Measurements from ENCODE around the gene PLK1. TPM values are rescaled to one million over a fixed set of nuclear protein-coding genes. Genes with fewer than 3 reads are reported as not detected.

Gene PLK1
- total RNA-seq, 1 donor from 2014 or later, result 1.2 TPM

DNA sequence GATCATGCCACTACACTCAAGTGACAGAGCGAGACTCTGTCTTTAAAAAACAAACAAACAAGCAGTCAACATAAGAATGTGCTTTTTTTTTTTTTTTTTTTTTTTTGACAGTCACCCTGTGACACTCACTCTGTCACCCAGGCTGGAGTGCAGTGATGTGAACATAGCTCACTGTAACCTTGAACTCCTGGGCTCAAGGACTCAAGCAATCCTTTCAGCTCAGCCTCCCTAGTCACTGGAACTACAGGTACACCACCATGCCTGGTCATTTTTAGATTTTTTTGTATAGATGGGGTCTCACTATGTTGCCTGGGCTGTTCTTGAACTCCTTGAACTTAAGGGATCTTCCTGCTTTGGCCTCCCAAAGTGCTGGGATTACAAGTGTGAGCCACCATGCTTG is 60.8 kb downstream of the PLK1 start:
- DNase-seq (ENCODE audit: missing footprints) (no peak), ATAC-seq (no peak)
- intact Hi-C loops (cut with DNase I), result no loop called here

Other genes with a start within 250 kb of the PLK1 start
- gene COG7, start 225.7 kb upstream of the PLK1 start, total RNA-seq, result 9.8 TPM
- 51.7 TPM for gene GGA2, start 168.4 kb upstream of the PLK1 start, total RNA-seq
- gene EARS2, start 121.5 kb upstream of the PLK1 start, total RNA-seq, result 24.9 TPM
- 66.4 TPM for gene UBFD1, start 121.2 kb upstream of the PLK1 start, total RNA-seq
- gene NDUFAB1, start 82.6 kb upstream of the PLK1 start, total RNA-seq, result 577 TPM
- gene PALB2, start 37.6 kb upstream of the PLK1 start, total RNA-seq, result 4.9 TPM
- 38.2 TPM for gene DCTN5, start 37.4 kb upstream of the PLK1 start, total RNA-seq
- gene ERN2, start 34.3 kb downstream of the PLK1 start, total RNA-seq, result not detected
- not detected for gene CHP2, start 76.1 kb downstream of the PLK1 start, total RNA-seq
- gene PRKCB, start 157.1 kb downstream of the PLK1 start, total RNA-seq, result 2.2 TPM